Measurements from ENCODE around the gene SUZ12.

DNA sequence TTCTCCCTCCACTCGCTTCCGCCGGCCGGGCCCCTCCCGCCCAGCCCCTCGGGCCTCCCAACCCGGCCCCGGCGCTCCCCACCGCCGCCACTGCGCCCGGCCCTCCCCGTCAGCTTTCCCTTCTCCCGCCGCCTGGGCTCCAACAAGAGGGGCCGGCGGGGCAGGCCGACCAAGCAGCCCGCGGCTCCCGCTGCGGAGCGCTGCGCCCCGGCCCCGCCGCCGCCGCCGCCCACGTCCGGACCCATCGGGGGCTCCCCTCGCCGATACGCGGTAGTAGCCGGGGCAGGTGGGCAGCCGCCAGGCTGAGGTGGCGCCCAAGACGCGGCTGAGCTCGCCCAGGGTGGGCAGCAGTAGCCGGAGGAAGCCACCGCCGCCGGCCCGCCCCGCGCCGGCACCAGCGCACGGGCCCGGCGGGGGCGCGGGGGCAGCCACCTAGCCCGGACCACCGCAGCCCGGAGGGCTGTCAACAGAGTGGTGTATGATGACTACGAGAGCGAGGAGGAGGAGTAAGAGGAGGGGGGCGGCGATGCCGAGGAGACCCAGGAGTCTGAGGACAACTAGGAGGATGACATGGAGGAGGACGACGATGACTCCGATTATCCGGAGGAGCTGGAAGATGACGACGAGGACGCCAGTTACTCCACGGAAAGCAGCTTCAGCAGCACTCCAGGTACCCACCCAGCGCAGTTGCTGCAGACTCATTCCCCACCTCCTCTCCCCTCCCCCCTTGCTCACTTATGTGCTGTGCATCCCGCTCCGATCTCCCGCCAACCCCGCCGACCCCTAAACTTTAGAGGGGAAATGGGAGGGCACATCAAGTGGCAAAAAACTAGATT lies 70.9 kb downstream of the SUZ12 start:
- no peak for TF ChIP-seq POLR2A (IDR thresholded peaks at IDR 0.05)
- TF ChIP-seq, protein P1, sequence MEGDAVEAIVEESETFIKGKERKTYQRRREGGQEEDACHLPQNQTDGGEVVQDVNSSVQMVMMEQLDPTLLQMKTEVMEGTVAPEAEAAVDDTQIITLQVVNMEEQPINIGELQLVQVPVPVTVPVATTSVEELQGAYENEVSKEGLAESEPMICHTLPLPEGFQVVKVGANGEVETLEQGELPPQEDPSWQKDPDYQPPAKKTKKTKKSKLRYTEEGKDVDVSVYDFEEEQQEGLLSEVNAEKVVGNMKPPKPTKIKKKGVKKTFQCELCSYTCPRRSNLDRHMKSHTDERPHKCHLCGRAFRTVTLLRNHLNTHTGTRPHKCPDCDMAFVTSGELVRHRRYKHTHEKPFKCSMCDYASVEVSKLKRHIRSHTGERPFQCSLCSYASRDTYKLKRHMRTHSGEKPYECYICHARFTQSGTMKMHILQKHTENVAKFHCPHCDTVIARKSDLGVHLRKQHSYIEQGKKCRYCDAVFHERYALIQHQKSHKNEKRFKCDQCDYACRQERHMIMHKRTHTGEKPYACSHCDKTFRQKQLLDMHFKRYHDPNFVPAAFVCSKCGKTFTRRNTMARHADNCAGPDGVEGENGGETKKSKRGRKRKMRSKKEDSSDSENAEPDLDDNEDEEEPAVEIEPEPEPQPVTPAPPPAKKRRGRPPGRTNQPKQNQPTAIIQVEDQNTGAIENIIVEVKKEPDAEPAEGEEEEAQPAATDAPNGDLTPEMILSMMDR (IDR thresholded peaks at IDR 0.05) = peak in 2 of 6 experiments; percentile 20 to 37
- TF ChIP-seq POLR2AphosphoS5 (IDR thresholded peaks at IDR 0.05) = no peak
- TF ChIP-seq EP300 (IDR thresholded peaks at IDR 0.05) = no peak
